Memory B cell (primary cell): ENCODE measurements around the gene PGM2.
"Not testable (repeated sequence)": the region's sequence is repeated elsewhere in the genome, so short reads cannot be mapped to it uniquely, and the experiment has no call there.

Experiments used
- ATAC-seq: fragments of 150-1000 bp; cut with Tn5 transposase; 2 replicates; pipeline ENCODE4 v1.10.0; 2021; ENCODE audit warnings: low read depth, mild to moderate bottlenecking, moderate library complexity
- DNase-seq, 2 donors: peaks; one replicate each; pipeline ENCODE4 v3.0.0; 2022; ENCODE audit warnings: low spot score in 2 of 2
- H3K27ac Mint-ChIP-seq: one replicate; pipeline ENCODE4 v1.8.0; 2022; ENCODE audit warnings: mild to moderate bottlenecking, moderate library complexity, mixed read lengths
- H3K27me3 Mint-ChIP-seq: one replicate; pipeline ENCODE4 v1.8.0; 2022; ENCODE audit warnings: mixed read lengths
- H3K36me3 Mint-ChIP-seq: one replicate; pipeline ENCODE4 v1.8.0; 2022; ENCODE audit warnings: mild to moderate bottlenecking, mixed read lengths
- H3K4me1 Mint-ChIP-seq: one replicate; pipeline ENCODE4 v1.8.0; 2022; ENCODE audit warnings: mixed read lengths
- H3K4me3 Mint-ChIP-seq: one replicate; pipeline ENCODE4 v1.8.0; 2022; ENCODE audit warnings: mild to moderate bottlenecking, moderate library complexity, mixed read lengths
- H3K9me3 Mint-ChIP-seq: one replicate; pipeline ENCODE4 v1.8.0; 2022; ENCODE audit warnings: mixed read lengths

Gene PGM2

GRCh38 chr4:37826295-37827029 lies at the start of gene PGM2:
PGM2 (plus strand) TSS chr4:37826686; CDS start chr4:37826733, 47 bp downstream.
- H3K27me3 Mint-ChIP-seq = no peaks in the 10 kb centered on the region
- peak within 1 kb of the TSS; percentile 90 for H3K4me3 Mint-ChIP-seq
- H3K9me3 Mint-ChIP-seq = no peaks in the 10 kb centered on the region
- H3K36me3 Mint-ChIP-seq = peaks cover 10% of the 10 kb centered on the region
- H3K27ac Mint-ChIP-seq = peak within 1 kb of the TSS; percentile 94
- ATAC-seq = peak; percentile 97
- DNase-seq = peak; percentile 83 to 87
- peaks cover 26% of the 10 kb centered on the region for H3K4me1 Mint-ChIP-seq

GRCh38 chr4:37779896-37780295 lies 46.6 kb upstream of the PGM2 start:
- peaks cover 9% of the 10 kb centered on the region for H3K4me1 Mint-ChIP-seq

GRCh38 chr4:37780444-37781130 lies 45.9 kb upstream of the PGM2 start:
- Mint-ChIP-seq H3K36me3 (no peaks in the 10 kb centered on the region), H3K4me1 (peaks cover 9% of the 10 kb centered on the region), H3K9me3 (peaks cover 2% of the 10 kb centered on the region), H3K27ac (no peak overlapping the region), H3K27me3 (peaks cover 3% of the 10 kb centered on the region), H3K4me3 (no peak overlapping the region)
- DNase-seq (no peak), ATAC-seq (peak; percentile 51)

More at GRCh38 chr4:37779896-37780295, 46.6 kb upstream of the PGM2 start:
- H3K27me3 Mint-ChIP-seq = peaks cover 3% of the 10 kb centered on the region
- peaks cover 2% of the 10 kb centered on the region for H3K9me3 Mint-ChIP-seq
- DNase-seq (no peak), ATAC-seq (no peak)
- H3K27ac Mint-ChIP-seq = no peak overlapping the region
- H3K4me3 Mint-ChIP-seq = no peak overlapping the region
- no peaks in the 10 kb centered on the region for H3K36me3 Mint-ChIP-seq

- Mint-ChIP-seq H3K9me3 (peaks cover 2% of the 10 kb centered on the region), H3K27ac (no peak overlapping the region), H3K4me1 (peaks cover 9% of the 10 kb centered on the region), H3K4me3 (no peak overlapping the region), H3K36me3 (no peaks in the 10 kb centered on the region), H3K27me3 (peaks cover 3% of the 10 kb centered on the region)
- ATAC-seq (no peak), DNase-seq (no peak)
Measured at GRCh38 chr4:37781131-37781455, 45.4 kb upstream of the PGM2 start.

GRCh38 chr4:37786267-37786666 lies 40.2 kb upstream of the PGM2 start:
- not testable (repeated sequence) for H3K4me1 Mint-ChIP-seq, H3K4me3 Mint-ChIP-seq, DNase-seq, H3K27ac Mint-ChIP-seq, H3K9me3 Mint-ChIP-seq, ATAC-seq, H3K36me3 Mint-ChIP-seq
- H3K27me3 Mint-ChIP-seq = peaks cover 14% of the 10 kb centered on the region

- H3K9me3 Mint-ChIP-seq, H3K27ac Mint-ChIP-seq, H3K36me3 Mint-ChIP-seq, H3K4me3 Mint-ChIP-seq, H3K4me1 Mint-ChIP-seq, DNase-seq, ATAC-seq: not testable (repeated sequence)
- peaks cover 16% of the 10 kb centered on the region for H3K27me3 Mint-ChIP-seq
Measured at GRCh38 chr4:37787883-37788460, 38.5 kb upstream of the PGM2 start.

GRCh38 chr4:37788819-37789218 lies 37.7 kb upstream of the PGM2 start:
- H3K4me3 Mint-ChIP-seq = no peak overlapping the region
- H3K27ac Mint-ChIP-seq = no peak overlapping the region
- peaks cover 16% of the 10 kb centered on the region for H3K27me3 Mint-ChIP-seq
- H3K9me3 Mint-ChIP-seq = peaks cover 5% of the 10 kb centered on the region
- no peak for ATAC-seq
- peaks cover 5% of the 10 kb centered on the region for H3K36me3 Mint-ChIP-seq
- DNase-seq = no peak
- H3K4me1 Mint-ChIP-seq = no peaks in the 10 kb centered on the region

GRCh38 chr4:37792241-37792640 lies 34.2 kb upstream of the PGM2 start:
- Mint-ChIP-seq H3K27ac (no peak overlapping the region), H3K4me3 (no peak overlapping the region), H3K36me3 (peaks cover 5% of the 10 kb centered on the region)

GRCh38 chr4:37793562-37793961 lies 32.9 kb upstream of the PGM2 start:
- H3K4me1 Mint-ChIP-seq = no peaks in the 10 kb centered on the region

More at GRCh38 chr4:37792241-37792640, 34.2 kb upstream of the PGM2 start:
- ATAC-seq = no peak
- Mint-ChIP-seq H3K4me1 (no peaks in the 10 kb centered on the region), H3K27me3 (peaks cover 12% of the 10 kb centered on the region), H3K9me3 (peaks cover 5% of the 10 kb centered on the region)
- DNase-seq = no peak

GRCh38 chr4:37794056-37794455 lies 32.4 kb upstream of the PGM2 start:
- peaks cover 11% of the 10 kb centered on the region for H3K27me3 Mint-ChIP-seq
- no peaks in the 10 kb centered on the region for H3K4me1 Mint-ChIP-seq
- H3K4me3 Mint-ChIP-seq = no peak overlapping the region
- no peak for ATAC-seq
- no peak overlapping the region for H3K27ac Mint-ChIP-seq
- peaks cover 5% of the 10 kb centered on the region for H3K9me3 Mint-ChIP-seq
- H3K36me3 Mint-ChIP-seq = peaks cover 5% of the 10 kb centered on the region
- DNase-seq = no peak

More at GRCh38 chr4:37793562-37793961, 32.9 kb upstream of the PGM2 start:
- Mint-ChIP-seq H3K36me3 (peaks cover 5% of the 10 kb centered on the region), H3K4me3 (no peak overlapping the region), H3K27ac (no peak overlapping the region), H3K9me3 (peaks cover 5% of the 10 kb centered on the region), H3K27me3 (peaks cover 14% of the 10 kb centered on the region)
- ATAC-seq (peak; percentile 71), DNase-seq (peak; percentile 15 to 19)

- peaks cover 5% of the 10 kb centered on the region for H3K36me3 Mint-ChIP-seq
- DNase-seq (no peak), ATAC-seq (no peak)
- no peaks in the 10 kb centered on the region for H3K4me1 Mint-ChIP-seq
- H3K9me3 Mint-ChIP-seq = peaks cover 5% of the 10 kb centered on the region
- H3K27ac Mint-ChIP-seq = no peak overlapping the region
- H3K4me3 Mint-ChIP-seq = no peak overlapping the region
- peaks cover 11% of the 10 kb centered on the region for H3K27me3 Mint-ChIP-seq
Measured at GRCh38 chr4:37795581-37796195, 30.8 kb upstream of the PGM2 start.

GRCh38 chr4:37797374-37797773 lies 29.1 kb upstream of the PGM2 start:
- ATAC-seq (no peak), DNase-seq (no peak)
- H3K9me3 Mint-ChIP-seq = no peaks in the 10 kb centered on the region
- H3K27ac Mint-ChIP-seq = no peak overlapping the region
- H3K27me3 Mint-ChIP-seq = peaks cover 6% of the 10 kb centered on the region
- H3K36me3 Mint-ChIP-seq = no peaks in the 10 kb centered on the region
- H3K4me1 Mint-ChIP-seq = no peaks in the 10 kb centered on the region
- H3K4me3 Mint-ChIP-seq = no peak overlapping the region

GRCh38 chr4:37797923-37798322 lies 28.6 kb upstream of the PGM2 start:
- Mint-ChIP-seq H3K4me3 (no peak overlapping the region), H3K9me3 (no peaks in the 10 kb centered on the region), H3K27me3 (peaks cover 6% of the 10 kb centered on the region), H3K36me3 (no peaks in the 10 kb centered on the region), H3K27ac (no peak overlapping the region), H3K4me1 (no peaks in the 10 kb centered on the region)
- DNase-seq = no peak
- ATAC-seq = no peak

- DNase-seq (no peak), ATAC-seq (no peak)
- peaks cover 5% of the 10 kb centered on the region for H3K27me3 Mint-ChIP-seq
- H3K4me3 Mint-ChIP-seq = no peak overlapping the region
- H3K27ac Mint-ChIP-seq = no peak overlapping the region
- no peaks in the 10 kb centered on the region for H3K36me3 Mint-ChIP-seq
- H3K4me1 Mint-ChIP-seq = no peaks in the 10 kb centered on the region
- no peaks in the 10 kb centered on the region for H3K9me3 Mint-ChIP-seq
Measured at GRCh38 chr4:37798616-37799015, 27.9 kb upstream of the PGM2 start.
